Neutrophil (primary cell): ENCODE results near the gene S100A1.
"Not testable (repeated sequence)": the region's sequence is repeated elsewhere in the genome, so short reads cannot be mapped to it uniquely, and the experiment has no call there.

Experiments
- H3K27ac ChIP-seq: fragments of 200-600 bp; sonication (generic); 2 replicates; pipeline ENCODE4 v1.5.1; 2016; ENCODE audit warnings: mild to moderate bottlenecking, moderate library complexity
- H3K27me3 ChIP-seq: fragments of 200-600 bp; sonication (generic); 2 replicates; pipeline ENCODE4 v1.6.0; 2016; ENCODE audit warnings: mild to moderate bottlenecking
- H3K36me3 ChIP-seq: fragments of 200-600 bp; sonication (generic); 2 replicates; pipeline ENCODE4 v1.5.1; 2017
- H3K4me1 ChIP-seq, 2 experiments: fragments of 200-600 bp in 1 of 2; sonication (generic) in 1 of 2; 1 replicate in 1 of 2; 2 replicates in 1 of 2; pipeline versions ENCODE4 v1.5.1 to v1.6.1; 2013 to 2016; ENCODE audit warnings: low read depth in 1 of 2, low read length in 1 of 2, mild to moderate bottlenecking in 1 of 2, moderate library complexity in 1 of 2; ENCODE audit not compliant: control insufficient read depth in 1 of 2, insufficient read depth in 1 of 2
- H3K4me3 ChIP-seq, 2 experiments: fragments of 200-600 bp in 1 of 2; sonication (generic) in 1 of 2; 1 replicate in 1 of 2; 2 replicates in 1 of 2; pipeline ENCODE4 v1.5.1; 2013 to 2016; ENCODE audit warnings: low read depth in 1 of 2, low read length in 1 of 2, mild to moderate bottlenecking in 1 of 2, moderate library complexity in 1 of 2
- H3K9me3 ChIP-seq: fragments of 200-600 bp; sonication (generic); 2 replicates; pipeline ENCODE4 v1.5.1; 2016
- CTCF ChIP-seq: fragments of 200-600 bp; sonication (generic); IDR thresholded peaks from 2 replicates; pipeline ENCODE4 v1.5.1; 2016; ENCODE audit warnings: antibody characterized with exemption

S100A1 gene

GRCh38 chr1:153627715-153628626 lies at the start of gene S100A1:
S100A1 (plus strand) TSS chr1:153628434; CDS start chr1:153630522, 2,088 bp downstream.
- H3K4me1 ChIP-seq = no peaks in the 10 kb centered on the region
- no peak for TF ChIP-seq CTCF
- no peak within 1 kb of the TSS for H3K4me3 ChIP-seq
- H3K27me3 ChIP-seq = peaks cover 27% of the 10 kb centered on the region
- no peaks in the 10 kb centered on the region for H3K9me3 ChIP-seq
- H3K27ac ChIP-seq = no peak within 1 kb of the TSS
- H3K36me3 ChIP-seq = no peaks in the 10 kb centered on the region

DNA sequence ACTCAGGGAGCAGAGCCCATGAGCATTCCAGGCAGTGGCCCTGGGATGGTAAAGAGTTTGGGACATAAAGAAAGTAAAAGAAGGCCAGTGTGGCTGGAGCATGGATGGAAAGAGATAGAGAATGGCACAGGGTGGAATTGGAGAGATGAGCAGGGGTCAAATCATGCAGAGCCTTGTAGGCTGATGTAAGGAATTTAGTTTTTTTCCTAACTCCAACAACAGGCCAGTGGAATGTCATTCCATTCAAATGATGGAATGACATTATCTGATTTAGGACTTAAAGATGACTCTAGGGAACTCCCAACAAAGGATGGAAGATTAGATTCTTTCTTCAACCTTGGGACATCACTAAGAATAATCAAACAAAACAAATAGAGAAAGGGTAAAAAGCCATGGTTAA lies 49.7 kb upstream of the S100A1 start:
- Histone ChIP-seq H3K4me3 (no peak overlapping the region), H3K36me3 (no peaks in the 10 kb centered on the region), H3K27me3 (peaks cover 23% of the 10 kb centered on the region), H3K27ac (no peak overlapping the region), H3K9me3 (no peaks in the 10 kb centered on the region), H3K4me1 (peaks cover 12 to 13% of the 10 kb centered on the region in 2 experiments)
- TF ChIP-seq CTCF = no peak

GRCh38 chr1:153578936-153579335 lies 49.3 kb upstream of the S100A1 start:
- peaks cover 7 to 9% of the 10 kb centered on the region in 2 experiments for H3K4me1 ChIP-seq
- no peak overlapping the region for H3K4me3 ChIP-seq
- H3K36me3 ChIP-seq = no peaks in the 10 kb centered on the region
- no peaks in the 10 kb centered on the region for H3K9me3 ChIP-seq
- peaks cover 23% of the 10 kb centered on the region for H3K27me3 ChIP-seq
- no peak for TF ChIP-seq CTCF
- no peak overlapping the region for H3K27ac ChIP-seq

DNA sequence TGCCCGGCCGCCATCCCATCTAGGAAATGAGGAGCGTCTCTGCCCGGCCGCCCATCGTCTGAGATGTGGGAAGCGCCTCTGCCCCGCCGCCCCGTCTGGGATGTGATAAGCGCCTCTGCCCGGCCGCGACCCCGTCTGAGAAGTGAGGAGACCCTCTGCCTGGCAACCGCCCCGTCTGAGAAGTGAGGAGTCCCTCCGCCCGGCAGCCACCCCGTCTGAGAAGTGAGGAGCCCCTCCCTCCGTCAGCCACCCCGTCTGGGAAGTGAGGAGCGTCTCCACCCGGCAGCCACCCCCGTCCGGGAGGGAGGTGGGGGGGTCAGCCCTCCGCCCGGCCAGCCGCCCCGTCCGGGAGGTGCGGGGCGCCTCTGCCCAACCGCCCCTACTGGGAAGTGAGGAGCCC lies 45.4 kb upstream of the S100A1 start:
- H3K27me3 ChIP-seq = peaks cover 31% of the 10 kb centered on the region
- H3K4me1 ChIP-seq, H3K27ac ChIP-seq, H3K9me3 ChIP-seq, H3K4me3 ChIP-seq, H3K36me3 ChIP-seq: not testable (repeated sequence)

DNA sequence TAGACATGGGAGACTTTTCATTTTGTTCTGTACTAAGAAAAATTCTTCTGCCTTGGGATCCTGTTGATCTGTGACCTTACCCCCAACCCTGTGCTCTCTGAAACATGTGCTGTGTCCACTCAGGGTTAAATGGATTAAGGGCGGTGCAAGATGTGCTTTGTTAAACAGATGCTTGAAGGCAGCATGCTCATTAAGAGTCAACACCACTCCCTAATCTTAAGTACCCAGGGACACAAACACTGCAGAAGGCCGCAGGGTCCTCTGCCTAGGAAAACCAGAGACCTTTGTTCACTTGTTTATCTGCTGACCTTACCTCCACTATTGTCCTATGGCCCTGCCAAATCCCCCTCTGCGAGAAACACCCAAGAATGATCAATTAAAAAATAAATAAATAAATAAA lies 44.7 kb upstream of the S100A1 start:
- H3K27ac ChIP-seq = not testable (repeated sequence)
- peaks cover 24% of the 10 kb centered on the region for H3K27me3 ChIP-seq

DNA sequence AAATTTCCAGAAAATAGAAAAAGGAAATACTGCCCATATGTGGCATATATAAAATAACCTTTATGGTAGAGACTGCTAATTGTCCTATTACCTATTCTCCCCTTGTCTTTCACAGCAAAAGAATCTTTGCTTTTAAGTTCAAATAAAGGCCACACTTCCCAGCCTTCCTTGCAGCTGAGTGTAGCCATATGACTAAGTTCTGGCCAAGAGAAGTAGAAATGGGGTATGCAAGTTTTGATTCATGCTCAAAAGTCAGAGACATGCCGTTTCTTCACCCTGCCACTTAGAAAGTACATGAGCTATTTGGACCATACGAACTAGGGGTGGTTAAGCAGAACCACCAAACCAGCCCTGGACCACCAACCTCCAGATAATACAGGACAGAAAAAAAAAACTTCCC lies 44.3 kb upstream of the S100A1 start:
- Histone ChIP-seq H3K36me3 (no peaks in the 10 kb centered on the region), H3K27ac (no peak overlapping the region), H3K9me3 (no peaks in the 10 kb centered on the region), H3K4me3 (no peak overlapping the region), H3K27me3 (peaks cover 20% of the 10 kb centered on the region), H3K4me1 (no peaks in the 10 kb centered on the region)
- no peak for TF ChIP-seq CTCF

More for the DNA sequence above, 44.7 kb upstream of the S100A1 start:
- not testable (repeated sequence) for H3K36me3 ChIP-seq, H3K4me3 ChIP-seq, H3K9me3 ChIP-seq, H3K4me1 ChIP-seq
